WTC11 (cell line): ENCODE data around the gene PTPRN2. TPM values are rescaled to one million over a fixed set of nuclear protein-coding genes. Genes with fewer than 3 reads are reported as not detected.

Source experiments
- ATAC-seq: fragments of 200-7000 bp; cut with Tn5 transposase; 2 replicates; pipeline ENCODE4 v1.10.0; 2021; ENCODE audit warnings: mild to moderate bottlenecking, moderate library complexity
- CTCF ChIA-PET: fragments of 300-600 bp; sonication (Branson Sonifier 250); formaldehyde crosslinking; loops from one replicate; lab custom pipeline; 2021; ENCODE audit warnings: antibody characterized with exemption; lab: Charles Lee
- POLR2A ChIA-PET: fragments of 350-600 bp; sonication (Branson Sonifier 250); formaldehyde crosslinking; loops from one replicate; lab custom pipeline; 2021; ENCODE audit warnings: antibody characterized with exemption; lab: Charles Lee
- DNase-seq: peaks from one replicate; pipeline ENCODE4 v3.0.0; 2021; ENCODE audit warnings: low spot score
- H3K27ac Mint-ChIP-seq: 2 replicates; pipeline ENCODE4 v1.8.0; 2021; ENCODE audit warnings: mixed read lengths
- H3K27me3 Mint-ChIP-seq: 2 replicates; pipeline ENCODE4 v1.8.0; 2021; ENCODE audit warnings: low read depth, mild to moderate bottlenecking, moderate library complexity, mixed read lengths
- H3K36me3 Mint-ChIP-seq: 2 replicates; pipeline ENCODE4 v1.8.0; 2021; ENCODE audit warnings: mixed read lengths
- H3K4me1 Mint-ChIP-seq: 2 replicates; pipeline ENCODE4 v1.8.0; 2022; ENCODE audit warnings: mixed read lengths
- H3K4me3 Mint-ChIP-seq: 2 replicates; pipeline ENCODE4 v1.8.0; 2021; ENCODE audit warnings: mild to moderate bottlenecking, moderate library complexity, mixed read lengths
- H3K9me3 Mint-ChIP-seq: 2 replicates; pipeline ENCODE4 v1.8.0; 2021; ENCODE audit warnings: mixed read lengths
- ATF1 ChIP-seq: sonication (generic); formaldehyde crosslinking; IDR thresholded peaks from 2 replicates; pipeline ENCODE4 v1.8.1; 2023; ENCODE audit warnings: mild to moderate bottlenecking, moderate library complexity, missing genetic modification reagents
- CREB1 ChIP-seq: sonication (generic); formaldehyde crosslinking; IDR thresholded peaks from 2 replicates; pipeline ENCODE4 v1.8.0; 2023; ENCODE audit warnings: mild to moderate bottlenecking, missing genetic modification reagents
- CREM ChIP-seq: sonication (generic); formaldehyde crosslinking; IDR thresholded peaks from 2 replicates; pipeline ENCODE4 v1.8.1; 2022; ENCODE audit warnings: mild to moderate bottlenecking, missing genetic modification reagents, moderate library complexity
- ESRRA ChIP-seq: sonication (generic); formaldehyde crosslinking; IDR thresholded peaks from 2 replicates; pipeline ENCODE4 v1.8.1; 2022; ENCODE audit warnings: mild to moderate bottlenecking, missing genetic modification reagents, borderline replicate concordance
- FOXP4 ChIP-seq: sonication (generic); formaldehyde crosslinking; IDR thresholded peaks from 2 replicates; pipeline ENCODE4 v1.8.0; 2022; ENCODE audit warnings: mild to moderate bottlenecking, missing genetic modification reagents
- HMGA2 ChIP-seq: fragments of 250-450 bp; sonication (Bioruptor Pico); IDR thresholded peaks from 2 replicates; pipeline ENCODE4 v1.4.0; 2021; ENCODE audit warnings: mild to moderate bottlenecking, moderate library complexity
- JUN ChIP-seq: sonication (generic); formaldehyde crosslinking; IDR thresholded peaks from 2 replicates; pipeline ENCODE4 v1.8.0; 2023; ENCODE audit warnings: mild to moderate bottlenecking, missing genetic modification reagents
- KAT7 ChIP-seq: sonication (generic); formaldehyde crosslinking; IDR thresholded peaks from 2 replicates; pipeline ENCODE4 v1.8.1; 2023; ENCODE audit warnings: missing genetic modification reagents, mild to moderate bottlenecking, borderline replicate concordance
- MAX ChIP-seq: sonication (generic); formaldehyde crosslinking; IDR thresholded peaks from 2 replicates; pipeline ENCODE4 v1.8.0; 2022; ENCODE audit warnings: mild to moderate bottlenecking, missing genetic modification reagents
- MXD4 ChIP-seq: fragments of 250-450 bp; sonication (Bioruptor Pico); IDR thresholded peaks from 2 replicates; pipeline ENCODE4 v1.8.0; 2021; ENCODE audit warnings: mild to moderate bottlenecking, moderate library complexity, borderline replicate concordance
- MYBL2 ChIP-seq: sonication (generic); formaldehyde crosslinking; IDR thresholded peaks from 2 replicates; pipeline ENCODE4 v1.8.1; 2023; ENCODE audit warnings: mild to moderate bottlenecking, moderate library complexity, missing genetic modification reagents
- NFE2L1 ChIP-seq: sonication (generic); formaldehyde crosslinking; IDR thresholded peaks from 2 replicates; pipeline ENCODE4 v1.8.1; 2023; ENCODE audit warnings: missing genetic modification reagents
- SMAD3 ChIP-seq: sonication (generic); formaldehyde crosslinking; IDR thresholded peaks from 2 replicates; pipeline ENCODE4 v1.8.0; 2022; ENCODE audit warnings: missing genetic modification reagents, mild to moderate bottlenecking, borderline replicate concordance
- SP1 ChIP-seq: sonication (generic); formaldehyde crosslinking; conservative IDR thresholded peaks from 2 replicates; pipeline ENCODE4 v1.8.1; 2022; ENCODE audit warnings: missing genetic modification reagents
- TEAD4 ChIP-seq: sonication (generic); formaldehyde crosslinking; IDR thresholded peaks from 2 replicates; pipeline ENCODE4 v1.8.0; 2022; ENCODE audit warnings: mild to moderate bottlenecking, missing genetic modification reagents
- ZNF263 ChIP-seq: sonication (generic); formaldehyde crosslinking; IDR thresholded peaks from 2 replicates; pipeline ENCODE4 v1.8.1; 2022; ENCODE audit warnings: low read depth, mild to moderate bottlenecking, moderate library complexity, missing genetic modification reagents
- ZNF281 ChIP-seq: sonication (generic); formaldehyde crosslinking; IDR thresholded peaks from 2 replicates; pipeline ENCODE4 v1.8.0; 2023; ENCODE audit warnings: mild to moderate bottlenecking, missing genetic modification reagents
- ZNF396 ChIP-seq: fragments of 250-450 bp; sonication (Bioruptor Pico); IDR thresholded peaks from 2 replicates; pipeline ENCODE4 v1.8.0; 2021; ENCODE audit warnings: mild to moderate bottlenecking, moderate library complexity, borderline replicate concordance
- ZNF512 ChIP-seq: sonication (generic); formaldehyde crosslinking; IDR thresholded peaks from 2 replicates; pipeline ENCODE4 v1.8.1; 2022; ENCODE audit warnings: missing genetic modification reagents, borderline replicate concordance
- ZNF671 ChIP-seq: fragments of 250-450 bp; sonication (Bioruptor Pico); IDR thresholded peaks from 2 replicates; pipeline ENCODE4 v1.8.0; 2021; ENCODE audit warnings: mild to moderate bottlenecking
- total RNA-seq: library from RNA; stranded (reverse); gene quantifications from 3 replicates; pipeline ENCODE4 v1.2.3, GENCODE V29; 2021
- TF ChIP-seq, protein P1 (sequence below): fragments of 250-450 bp; sonication (Bioruptor Pico); IDR thresholded peaks from 2 replicates; pipeline ENCODE4 v1.9.0; 2021; ENCODE audit warnings: mild to moderate bottlenecking
- TF ChIP-seq, protein P2 (sequence below): fragments of 250-450 bp; sonication (Bioruptor Pico); IDR thresholded peaks from 2 replicates; pipeline ENCODE4 v2.1.2; 2022; ENCODE audit warnings: mild to moderate bottlenecking, moderate library complexity
- TF ChIP-seq, protein P3 (sequence below): fragments of 250-450 bp; sonication (Bioruptor Pico); IDR thresholded peaks from 2 replicates; pipeline ENCODE4 v1.8.0; 2021; ENCODE audit warnings: mild to moderate bottlenecking

PTPRN2 gene
- total RNA-seq, 1 experiment from 2014 or later = 4.7 TPM

GRCh38 chr7:157745721-157746709 is 841.6 kb downstream of the PTPRN2 start (continued):
- TF ChIP-seq, protein P1, sequence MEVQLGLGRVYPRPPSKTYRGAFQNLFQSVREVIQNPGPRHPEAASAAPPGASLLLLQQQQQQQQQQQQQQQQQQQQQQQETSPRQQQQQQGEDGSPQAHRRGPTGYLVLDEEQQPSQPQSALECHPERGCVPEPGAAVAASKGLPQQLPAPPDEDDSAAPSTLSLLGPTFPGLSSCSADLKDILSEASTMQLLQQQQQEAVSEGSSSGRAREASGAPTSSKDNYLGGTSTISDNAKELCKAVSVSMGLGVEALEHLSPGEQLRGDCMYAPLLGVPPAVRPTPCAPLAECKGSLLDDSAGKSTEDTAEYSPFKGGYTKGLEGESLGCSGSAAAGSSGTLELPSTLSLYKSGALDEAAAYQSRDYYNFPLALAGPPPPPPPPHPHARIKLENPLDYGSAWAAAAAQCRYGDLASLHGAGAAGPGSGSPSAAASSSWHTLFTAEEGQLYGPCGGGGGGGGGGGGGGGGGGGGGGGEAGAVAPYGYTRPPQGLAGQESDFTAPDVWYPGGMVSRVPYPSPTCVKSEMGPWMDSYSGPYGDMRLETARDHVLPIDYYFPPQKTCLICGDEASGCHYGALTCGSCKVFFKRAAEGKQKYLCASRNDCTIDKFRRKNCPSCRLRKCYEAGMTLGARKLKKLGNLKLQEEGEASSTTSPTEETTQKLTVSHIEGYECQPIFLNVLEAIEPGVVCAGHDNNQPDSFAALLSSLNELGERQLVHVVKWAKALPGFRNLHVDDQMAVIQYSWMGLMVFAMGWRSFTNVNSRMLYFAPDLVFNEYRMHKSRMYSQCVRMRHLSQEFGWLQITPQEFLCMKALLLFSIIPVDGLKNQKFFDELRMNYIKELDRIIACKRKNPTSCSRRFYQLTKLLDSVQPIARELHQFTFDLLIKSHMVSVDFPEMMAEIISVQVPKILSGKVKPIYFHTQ = no peak
- TF ChIP-seq CREB1 = no peak
- TF ChIP-seq CREM = no peak
- no peak for TF ChIP-seq ZNF281 (CRISPR knock-in tag)
- TF ChIP-seq, protein P2, sequence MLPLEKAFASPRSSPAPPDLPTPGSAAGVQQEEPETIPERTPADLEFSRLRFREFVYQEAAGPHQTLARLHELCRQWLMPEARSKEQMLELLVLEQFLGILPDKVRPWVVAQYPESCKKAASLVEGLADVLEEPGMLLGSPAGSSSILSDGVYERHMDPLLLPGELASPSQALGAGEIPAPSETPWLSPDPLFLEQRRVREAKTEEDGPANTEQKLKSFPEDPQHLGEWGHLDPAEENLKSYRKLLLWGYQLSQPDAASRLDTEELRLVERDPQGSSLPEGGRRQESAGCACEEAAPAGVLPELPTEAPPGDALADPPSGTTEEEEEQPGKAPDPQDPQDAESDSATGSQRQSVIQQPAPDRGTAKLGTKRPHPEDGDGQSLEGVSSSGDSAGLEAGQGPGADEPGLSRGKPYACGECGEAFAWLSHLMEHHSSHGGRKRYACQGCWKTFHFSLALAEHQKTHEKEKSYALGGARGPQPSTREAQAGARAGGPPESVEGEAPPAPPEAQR (CRISPR knock-in tag) = no peak
- no peak for TF ChIP-seq ZNF263 (CRISPR knock-in tag)
- TF ChIP-seq JUN (CRISPR knock-in tag) = no peak
- no peak for TF ChIP-seq MYBL2 (CRISPR knock-in tag)
- TF ChIP-seq MXD4 (CRISPR knock-in tag) = no peak
- no peak for TF ChIP-seq ZNF396 (CRISPR knock-in tag)
- no peak for TF ChIP-seq ZNF671 (CRISPR knock-in tag)
- TF ChIP-seq FOXP4 (CRISPR knock-in tag) = no peak
- TF ChIP-seq, all 79 proteins: peak for 0

DNA sequence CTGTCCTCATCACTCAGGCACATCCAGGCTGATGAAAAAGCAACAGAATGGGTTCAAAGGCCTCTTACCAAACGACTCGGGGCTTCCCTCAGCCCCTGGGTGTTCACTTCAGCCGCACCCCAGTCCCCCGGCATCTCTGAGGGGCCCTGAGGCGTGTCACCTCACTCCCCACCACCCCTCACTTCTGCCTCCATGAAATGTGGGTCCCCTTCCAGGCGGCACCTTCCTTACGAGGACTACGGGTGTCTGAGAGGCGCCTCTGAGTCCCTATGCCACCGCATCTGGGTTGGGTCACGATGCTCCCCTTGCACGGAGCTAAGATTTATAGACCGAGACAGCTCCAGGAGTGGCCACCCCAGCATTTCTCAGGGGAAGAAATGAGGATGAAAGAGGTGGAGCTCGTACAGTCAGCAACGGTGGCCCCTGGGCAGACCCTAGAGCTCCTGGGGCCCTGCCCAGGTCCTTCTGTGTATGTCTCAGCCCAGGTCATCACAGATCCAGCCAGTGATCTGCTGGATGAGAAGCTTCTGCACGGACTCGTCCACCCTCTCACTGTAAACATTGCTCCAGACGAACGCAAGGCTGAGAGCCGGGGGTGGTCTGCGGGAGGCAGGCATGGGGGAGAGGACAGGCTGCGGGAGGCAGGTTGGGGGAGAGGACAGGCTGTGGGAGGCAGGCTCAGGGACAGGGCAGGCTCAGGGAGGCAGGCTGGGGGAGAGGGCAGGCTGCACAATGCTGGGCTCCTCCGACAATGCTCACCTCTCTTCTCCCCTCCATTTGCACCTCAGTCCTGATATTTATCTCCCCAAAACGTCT is 842.6 kb downstream of the PTPRN2 start:
- no peak overlapping the region for H3K4me3 Mint-ChIP-seq
- ATAC-seq (no peak), DNase-seq (no peak)
- H3K9me3 Mint-ChIP-seq = peaks cover 20% of the 10 kb centered on the region
- no peaks in the 10 kb centered on the region for H3K4me1 Mint-ChIP-seq
- H3K27me3 Mint-ChIP-seq = peaks cover 4% of the 10 kb centered on the region
- H3K27ac Mint-ChIP-seq = no peak overlapping the region
- peaks cover 15% of the 10 kb centered on the region for H3K36me3 Mint-ChIP-seq
- CTCF ChIA-PET = no interaction called here
- POLR2A ChIA-PET = no interaction called here
- TF ChIP-seq SP1 (no peak), TEAD4 (CRISPR knock-in tag) (no peak), MAX (CRISPR knock-in tag) (no peak), KAT7 (CRISPR knock-in tag) (no peak), SMAD3 (CRISPR knock-in tag) (no peak), ZNF512 (CRISPR knock-in tag) (no peak), ESRRA (CRISPR knock-in tag) (no peak), ATF1 (CRISPR knock-in tag) (no peak), NFE2L1 (no peak), HMGA2 (CRISPR knock-in tag) (no peak)
- TF ChIP-seq, protein P3, sequence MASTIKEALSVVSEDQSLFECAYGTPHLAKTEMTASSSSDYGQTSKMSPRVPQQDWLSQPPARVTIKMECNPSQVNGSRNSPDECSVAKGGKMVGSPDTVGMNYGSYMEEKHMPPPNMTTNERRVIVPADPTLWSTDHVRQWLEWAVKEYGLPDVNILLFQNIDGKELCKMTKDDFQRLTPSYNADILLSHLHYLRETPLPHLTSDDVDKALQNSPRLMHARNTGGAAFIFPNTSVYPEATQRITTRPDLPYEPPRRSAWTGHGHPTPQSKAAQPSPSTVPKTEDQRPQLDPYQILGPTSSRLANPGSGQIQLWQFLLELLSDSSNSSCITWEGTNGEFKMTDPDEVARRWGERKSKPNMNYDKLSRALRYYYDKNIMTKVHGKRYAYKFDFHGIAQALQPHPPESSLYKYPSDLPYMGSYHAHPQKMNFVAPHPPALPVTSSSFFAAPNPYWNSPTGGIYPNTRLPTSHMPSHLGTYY (CRISPR knock-in tag) = no peak
